Smooth muscle cell of the brain vasculature (primary cell): ENCODE measurements around the gene WDR38.
"Not testable (repeated sequence)": the region's sequence is repeated elsewhere in the genome, so short reads cannot be mapped to it uniquely, and the experiment has no call there.

ENCODE experiments used
- DNase-seq: peaks from one replicate; pipeline ENCODE4 v3.0.0-alpha.2; 2012; ENCODE audit warnings: low read depth, low spot score

Gene WDR38

GRCh38 chr9:124834591-124834990, 18.7 kb upstream of the WDR38 start:
- no peak for DNase-seq

- DNase-seq, result no peak
Observed at GRCh38 chr9:124835026-124835557, 18.2 kb upstream of the WDR38 start.

GRCh38 chr9:124838132-124838531, 15.1 kb upstream of the WDR38 start:
- not testable (repeated sequence) for DNase-seq

GRCh38 chr9:124838567-124839275, 14.5 kb upstream of the WDR38 start:
- not testable (repeated sequence) for DNase-seq

GRCh38 chr9:124839612-124840299, 13.5 kb upstream of the WDR38 start:
- no peak for DNase-seq

GRCh38 chr9:124840300-124840833, 12.9 kb upstream of the WDR38 start:
- DNase-seq, result no peak

- no peak for DNase-seq
Observed at GRCh38 chr9:124841075-124841821, 12.0 kb upstream of the WDR38 start.

GRCh38 chr9:124843456-124844034, 9.7 kb upstream of the WDR38 start:
- DNase-seq, result peak; percentile 81

- DNase-seq, result no peak
Observed at GRCh38 chr9:124844291-124844690, 9.0 kb upstream of the WDR38 start.

- DNase-seq, result not testable (repeated sequence)
Observed at GRCh38 chr9:124846467-124846866, 6.8 kb upstream of the WDR38 start.

- DNase-seq, result no peak
Observed at GRCh38 chr9:124846969-124847368, 6.3 kb upstream of the WDR38 start.

- no peak for DNase-seq
Observed at GRCh38 chr9:124849801-124850200, 3.5 kb upstream of the WDR38 start.

- no peak for DNase-seq
Observed at GRCh38 chr9:124852121-124852828, 985 bp upstream of the WDR38 start.

- DNase-seq, result no peak
Observed at GRCh38 chr9:124853605-124854143, 414 bp downstream of the WDR38 start.

- no peak for DNase-seq
Observed at GRCh38 chr9:124854161-124854560, 901 bp downstream of the WDR38 start.

- DNase-seq, result no peak
Observed at GRCh38 chr9:124854822-124855221, 1.6 kb downstream of the WDR38 start.

- no peak for DNase-seq
Observed at GRCh38 chr9:124855566-124855943, 2.3 kb downstream of the WDR38 start.

GRCh38 chr9:124855944-124856765, 2.9 kb downstream of the WDR38 start:
- DNase-seq, result no peak

- no peak for DNase-seq
Observed at GRCh38 chr9:124857533-124858162, 4.4 kb downstream of the WDR38 start.
